Left ventricle myocardium inferior (tissue), 1 donor: Measurements from ENCODE around the gene C10orf90. TPM values are rescaled to one million over a fixed set of nuclear protein-coding genes. Genes with fewer than 3 reads are reported as not detected.

Experiments
- DNase-seq: peaks from one replicate; pipeline ENCODE4 v3.0.0-alpha.2; 2020
- H3K27ac ChIP-seq: fragments of 200-600 bp; replicated peaks from 2 replicates; pipeline ENCODE4 v1.8.0; 2021
- H3K27me3 ChIP-seq: fragments of 200-600 bp; 2 replicates; pipeline ENCODE4 v1.8.0; 2021; ENCODE audit warnings: low read depth
- H3K36me3 ChIP-seq: fragments of 200-600 bp; 2 replicates; pipeline ENCODE4 v1.8.0; 2021
- H3K4me1 ChIP-seq: fragments of 200-600 bp; 2 replicates; pipeline ENCODE4 v1.8.0; 2021
- H3K4me3 ChIP-seq: fragments of 200-600 bp; 2 replicates; pipeline ENCODE4 v1.8.0; 2021; ENCODE audit warnings: mild to moderate bottlenecking, moderate library complexity
- H3K9me3 ChIP-seq: fragments of 200-600 bp; replicated peaks from 2 replicates; pipeline ENCODE4 v1.8.0; 2021
- CTCF ChIP-seq: fragments of 200-600 bp; IDR thresholded peaks from 2 replicates; pipeline ENCODE4 v1.8.0; 2021; ENCODE audit warnings: antibody characterized with exemption, mild to moderate bottlenecking, borderline replicate concordance
- intact Hi-C: fragments of 100-400 bp; cut with micrococcal nuclease; formaldehyde crosslinking; loops from one replicate; pipeline ENCODE4 v1.11.0; 2022
- total RNA-seq: library from RNA; stranded (reverse); fragmentation: NEBNext Ultra II Directional; extraction: Animal tissue kit (Norgen Biotek cat#: 25700); gene quantifications from one replicate; pipeline ENCODE4 v1.2.1, GENCODE V29; 2021
- donor health status: DM: no; HTN: yes; CAD: no; lungs with severe emphysema.

The C10orf90 gene
- total RNA-seq, 1 donor from 2014 or later: not detected

- no peak for DNase-seq
- H3K4me1 ChIP-seq: no peaks in the 10 kb centered on the region
Observed at GRCh38 chr10:126580873-126581647, 89.4 kb downstream of the C10orf90 start.

GRCh38 chr10:126576336-126576735 is 94.2 kb downstream of the C10orf90 start:
- Histone ChIP-seq H3K27me3 (peaks cover 14% of the 10 kb centered on the region), H3K36me3 (no peaks in the 10 kb centered on the region), H3K4me3 (no peak overlapping the region), H3K9me3 (peaks cover 26% of the 10 kb centered on the region), H3K27ac (no peak overlapping the region), H3K4me1 (no peaks in the 10 kb centered on the region)
- no peak for DNase-seq
- intact Hi-C loops: no loop called here
- no peak for TF ChIP-seq CTCF

More at GRCh38 chr10:126580873-126581647, 89.4 kb downstream of the C10orf90 start:
- Histone ChIP-seq H3K27me3 (peaks cover 30% of the 10 kb centered on the region), H3K4me3 (no peak overlapping the region), H3K27ac (no peak overlapping the region), H3K9me3 (peaks cover 17% of the 10 kb centered on the region), H3K36me3 (no peaks in the 10 kb centered on the region)
- no peak for TF ChIP-seq CTCF
- intact Hi-C loops: no loop called here

GRCh38 chr10:126570621-126571602 is 99.6 kb downstream of the C10orf90 start:
- intact Hi-C loops: no loop called here
- H3K27ac ChIP-seq: no peak overlapping the region
- no peak for DNase-seq
- TF ChIP-seq CTCF: no peak
- peaks cover 9% of the 10 kb centered on the region for H3K9me3 ChIP-seq
- H3K27me3 ChIP-seq: peaks cover 48% of the 10 kb centered on the region
- no peak overlapping the region for H3K4me3 ChIP-seq
- H3K4me1 ChIP-seq: no peaks in the 10 kb centered on the region
- H3K36me3 ChIP-seq: no peaks in the 10 kb centered on the region

- intact Hi-C loops: no loop called here
- TF ChIP-seq CTCF: no peak
Observed at GRCh38 chr10:126570245-126570570, 100.3 kb downstream of the C10orf90 start.

GRCh38 chr10:126569513-126570244 is 100.8 kb downstream of the C10orf90 start:
- Histone ChIP-seq H3K9me3 (no peaks in the 10 kb centered on the region), H3K36me3 (no peaks in the 10 kb centered on the region), H3K4me3 (no peak overlapping the region), H3K27me3 (peaks cover 48% of the 10 kb centered on the region), H3K27ac (no peak overlapping the region), H3K4me1 (no peaks in the 10 kb centered on the region)
- no peak for DNase-seq
- TF ChIP-seq CTCF: no peak
- intact Hi-C loops: no loop called here

More at GRCh38 chr10:126570245-126570570, 100.3 kb downstream of the C10orf90 start:
- peaks cover 48% of the 10 kb centered on the region for H3K27me3 ChIP-seq
- H3K9me3 ChIP-seq: peaks cover 4% of the 10 kb centered on the region
- H3K4me3 ChIP-seq: no peak overlapping the region
- H3K4me1 ChIP-seq: no peaks in the 10 kb centered on the region
- H3K36me3 ChIP-seq: no peaks in the 10 kb centered on the region
- no peak for DNase-seq
- H3K27ac ChIP-seq: no peak overlapping the region
